ENCODE measurements around the gene NEK6. TPM values are rescaled to one million over a fixed set of nuclear protein-coding genes. Genes with fewer than 3 reads are reported as not detected.

Gene NEK6
- total RNA-seq, 1 donor from 2014 or later: 137 TPM

GRCh38 chr9:124302921-124303320, 45.2 kb downstream of the NEK6 start:
- intact Hi-C loops (cut with DNase I): no loop called here
- no peaks in the 10 kb centered on the region for H3K9me3 ChIP-seq
- H3K4me1 ChIP-seq: peaks cover 24% of the 10 kb centered on the region
- TF ChIP-seq CTCF (IDR thresholded peaks at IDR 0.05): no peak
- ATAC-seq: no peak
- no peak overlapping the region for H3K27ac ChIP-seq
- H3K27me3 ChIP-seq: no peaks in the 10 kb centered on the region
- peaks cover 41% of the 10 kb centered on the region for H3K36me3 ChIP-seq
- no peak for DNase-seq
- no peak overlapping the region for H3K4me3 ChIP-seq

- no peak for DNase-seq
- Histone ChIP-seq H3K36me3 (peaks cover 45% of the 10 kb centered on the region), H3K4me3 (no peak overlapping the region), H3K9me3 (no peaks in the 10 kb centered on the region), H3K27me3 (no peaks in the 10 kb centered on the region), H3K27ac (no peak overlapping the region), H3K4me1 (peaks cover 17% of the 10 kb centered on the region)
- intact Hi-C loops (cut with DNase I): no loop called here
- no peak for ATAC-seq
- TF ChIP-seq CTCF (IDR thresholded peaks at IDR 0.05): no peak
Observed at GRCh38 chr9:124303762-124304161, 46.0 kb downstream of the NEK6 start.

- no peak for TF ChIP-seq CTCF (IDR thresholded peaks at IDR 0.05)
- Histone ChIP-seq H3K27me3 (no peaks in the 10 kb centered on the region), H3K4me3 (no peak overlapping the region), H3K4me1 (peaks cover 14% of the 10 kb centered on the region), H3K9me3 (no peaks in the 10 kb centered on the region), H3K27ac (no peak overlapping the region), H3K36me3 (peaks cover 45% of the 10 kb centered on the region)
- ATAC-seq: no peak
- no peak for DNase-seq
- intact Hi-C loops (cut with DNase I): no loop called here
Observed at GRCh38 chr9:124304285-124304684, 46.5 kb downstream of the NEK6 start.

GRCh38 chr9:124306098-124306735, 48.5 kb downstream of the NEK6 start:
- H3K4me3 ChIP-seq: no peak overlapping the region
- ATAC-seq (peak; percentile 15), DNase-seq (no peak)
- intact Hi-C loops (cut with DNase I): no loop called here
- no peak for TF ChIP-seq CTCF (IDR thresholded peaks at IDR 0.05)
- H3K27me3 ChIP-seq: no peaks in the 10 kb centered on the region
- no peaks in the 10 kb centered on the region for H3K4me1 ChIP-seq
- H3K27ac ChIP-seq: no peak overlapping the region
- no peaks in the 10 kb centered on the region for H3K9me3 ChIP-seq
- peaks cover 55% of the 10 kb centered on the region for H3K36me3 ChIP-seq

GRCh38 chr9:124307379-124308030, 49.8 kb downstream of the NEK6 start:
- H3K27ac ChIP-seq: no peak overlapping the region
- ATAC-seq: no peak
- no peaks in the 10 kb centered on the region for H3K4me1 ChIP-seq
- DNase-seq: no peak
- H3K9me3 ChIP-seq: no peaks in the 10 kb centered on the region
- peaks cover 51% of the 10 kb centered on the region for H3K36me3 ChIP-seq
- H3K27me3 ChIP-seq: no peaks in the 10 kb centered on the region
- TF ChIP-seq CTCF (IDR thresholded peaks at IDR 0.05): no peak
- intact Hi-C loops (cut with DNase I): no loop called here
- no peak overlapping the region for H3K4me3 ChIP-seq
